Nucleus accumbens (tissue), 56 donors: ENCODE measurements around the gene SSC5D.

ENCODE experiments used
- DNase-seq, 56 donors: peaks; one replicate each; lab custom pipeline; 2025; lab: John Stamatoyannopoulos, UW

SSC5D gene

GRCh38 chr19:55500368-55500952 is 12.2 kb downstream of the SSC5D start:
- DNase-seq, result no peak

GRCh38 chr19:55502197-55502952 is 14.1 kb downstream of the SSC5D start:
- DNase-seq, result no peak

DNA sequence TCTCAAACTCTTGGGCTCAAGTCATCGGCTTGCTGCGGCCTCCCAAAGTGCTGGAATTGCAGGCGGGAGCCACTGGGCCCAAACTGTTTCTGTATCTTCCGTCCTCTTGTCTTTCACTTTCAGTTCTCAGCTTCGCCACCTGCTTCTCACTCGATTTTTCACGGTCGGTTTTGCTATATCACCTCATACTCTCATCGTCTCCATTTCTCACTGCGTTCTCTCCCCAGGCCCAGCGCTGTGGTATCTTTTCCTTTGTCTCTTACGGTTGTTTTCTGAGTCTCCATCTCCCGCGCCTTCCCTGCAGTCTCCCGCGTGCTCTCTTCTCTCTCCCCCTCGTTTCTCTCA is 14.9 kb downstream of the SSC5D start:
- no peak for DNase-seq

DNA sequence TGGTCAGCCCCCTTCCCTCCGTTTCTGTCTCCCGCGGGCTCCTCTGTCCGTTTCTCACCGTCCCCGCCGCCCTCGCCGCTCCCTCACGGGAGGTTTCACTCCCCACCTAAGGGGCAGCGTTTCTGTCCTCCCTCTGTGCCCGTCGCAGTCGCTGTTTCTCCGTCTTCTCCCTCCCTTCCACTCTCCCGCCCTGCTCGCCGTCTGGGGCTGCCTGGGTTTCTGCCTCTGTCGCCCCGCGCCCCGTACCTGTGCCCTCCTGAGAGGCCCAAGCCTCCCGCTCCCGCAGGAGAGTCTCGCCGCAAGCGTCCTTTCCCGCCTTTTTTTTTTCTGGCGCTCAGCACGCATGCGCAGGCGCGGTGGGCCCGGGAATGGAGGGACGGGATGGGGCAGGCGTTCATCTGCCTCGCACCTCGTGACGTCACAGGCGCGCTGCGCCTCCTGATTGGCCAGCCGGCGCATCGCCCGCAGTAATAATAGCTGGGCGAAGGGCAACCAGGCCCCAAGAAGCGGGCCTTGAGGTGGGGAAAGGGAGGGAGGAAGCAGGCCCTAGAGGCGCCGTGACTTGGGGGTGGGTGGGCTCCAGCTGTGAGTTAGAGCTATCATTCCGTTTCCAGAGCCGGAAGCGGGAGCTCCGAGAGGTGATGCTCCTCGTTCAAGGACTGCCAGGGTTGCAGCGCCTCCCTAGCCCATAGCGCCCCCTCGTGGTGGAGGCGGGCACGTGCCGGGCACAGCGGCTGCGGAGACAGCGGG is 15.4 kb downstream of the SSC5D start:
- peak in 55 of 56 donors; percentile 51 to 99 (median 93) for DNase-seq

- no peak for DNase-seq
Measured at GRCh38 chr19:55504252-55504603, 16.0 kb downstream of the SSC5D start.

DNA sequence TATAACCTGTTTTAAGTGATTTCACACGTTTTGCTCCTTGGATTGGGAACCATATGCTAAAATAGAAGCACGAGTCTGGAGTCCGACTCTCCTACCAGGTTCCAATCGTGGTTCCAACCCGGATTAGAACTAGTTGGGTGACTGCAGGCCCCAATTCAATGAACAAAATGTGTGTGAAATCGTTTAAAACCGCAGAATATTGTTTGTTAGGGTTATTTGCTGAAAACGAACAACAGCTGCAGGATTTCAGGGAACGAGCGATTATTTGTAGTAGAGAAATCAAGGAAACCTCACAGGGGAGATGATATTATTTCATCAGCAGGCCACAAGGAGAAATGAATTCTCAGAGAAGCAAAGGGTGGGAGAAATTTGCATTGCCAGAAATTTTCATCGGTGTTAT is 16.7 kb downstream of the SSC5D start:
- DNase-seq, result no peak

GRCh38 chr19:55508120-55508519 is 19.9 kb downstream of the SSC5D start:
- no peak for DNase-seq

- peak; percentile 50 to 97 (median 89) for DNase-seq
Measured at GRCh38 chr19:55516878-55517620, 28.8 kb downstream of the SSC5D start.

DNA sequence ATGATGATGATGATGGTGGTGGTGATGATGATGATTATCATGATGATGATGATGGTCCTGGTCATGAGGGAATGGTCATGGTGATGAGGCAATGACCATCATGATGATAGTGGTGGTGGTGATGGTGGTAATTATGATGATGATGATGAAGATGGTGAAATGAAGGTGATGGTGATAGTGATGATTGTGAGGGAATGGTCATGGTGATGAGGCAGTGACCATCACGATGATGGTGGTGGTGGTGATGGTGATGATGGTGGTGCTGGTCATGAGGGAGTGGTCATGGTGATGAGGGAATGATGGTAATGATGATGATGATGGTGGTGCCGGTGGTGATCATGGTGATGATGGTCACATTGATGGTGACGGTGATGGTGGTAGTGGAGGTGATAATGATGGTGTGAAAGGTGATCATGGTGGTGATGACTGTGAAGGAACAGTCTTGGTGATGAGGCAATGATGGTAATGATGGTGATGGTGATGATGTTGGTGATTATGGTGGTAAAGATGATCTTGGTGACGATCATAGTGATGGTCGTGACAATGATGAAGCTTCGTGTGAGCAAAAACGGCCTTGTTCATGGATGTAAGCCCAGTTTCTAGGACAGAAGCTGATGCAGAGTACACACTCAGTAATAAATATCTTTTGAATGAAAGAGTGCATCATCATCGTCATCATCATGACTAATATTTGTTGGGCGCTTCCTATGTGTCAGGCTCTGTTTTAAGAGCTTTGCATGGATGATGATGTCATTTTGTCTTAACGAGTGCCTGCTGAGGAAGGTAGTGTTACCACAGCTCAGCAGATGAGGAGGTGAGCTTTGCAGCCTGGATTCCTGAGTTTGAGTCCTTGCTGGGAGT is 31.4 kb downstream of the SSC5D start:
- no peak for DNase-seq

DNA sequence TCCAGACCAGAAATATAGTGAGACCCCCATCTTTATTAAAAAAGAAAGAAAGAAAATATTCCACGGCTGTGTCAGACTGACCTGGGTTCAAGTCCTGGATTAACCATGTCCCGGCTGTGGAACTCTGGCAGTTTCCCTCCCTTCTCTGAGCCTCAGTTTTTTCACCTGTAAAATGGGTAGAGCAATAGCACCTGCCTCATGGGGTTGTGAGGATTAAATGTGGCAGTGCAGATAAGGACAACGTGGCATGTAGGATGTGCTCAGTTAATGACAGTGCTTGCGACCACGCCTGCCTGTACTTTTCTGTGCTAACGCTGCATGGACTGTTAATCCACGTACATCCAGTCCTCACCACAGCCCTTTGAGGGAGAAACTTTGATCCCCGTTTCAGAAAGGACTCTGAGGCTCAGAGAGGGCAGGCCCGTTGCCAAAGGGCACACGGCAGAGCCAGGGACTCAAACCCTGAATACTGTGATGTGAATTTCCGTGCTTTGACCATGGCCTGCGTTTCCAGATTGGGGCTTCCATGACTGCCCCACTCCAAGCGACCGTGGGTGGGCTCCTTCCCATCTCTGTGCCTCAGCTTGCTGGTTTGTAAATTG is 32.6 kb downstream of the SSC5D start:
- DNase-seq, result no peak

GRCh38 chr19:55525289-55526101 is 37.3 kb downstream of the SSC5D start:
- no peak for DNase-seq

DNA sequence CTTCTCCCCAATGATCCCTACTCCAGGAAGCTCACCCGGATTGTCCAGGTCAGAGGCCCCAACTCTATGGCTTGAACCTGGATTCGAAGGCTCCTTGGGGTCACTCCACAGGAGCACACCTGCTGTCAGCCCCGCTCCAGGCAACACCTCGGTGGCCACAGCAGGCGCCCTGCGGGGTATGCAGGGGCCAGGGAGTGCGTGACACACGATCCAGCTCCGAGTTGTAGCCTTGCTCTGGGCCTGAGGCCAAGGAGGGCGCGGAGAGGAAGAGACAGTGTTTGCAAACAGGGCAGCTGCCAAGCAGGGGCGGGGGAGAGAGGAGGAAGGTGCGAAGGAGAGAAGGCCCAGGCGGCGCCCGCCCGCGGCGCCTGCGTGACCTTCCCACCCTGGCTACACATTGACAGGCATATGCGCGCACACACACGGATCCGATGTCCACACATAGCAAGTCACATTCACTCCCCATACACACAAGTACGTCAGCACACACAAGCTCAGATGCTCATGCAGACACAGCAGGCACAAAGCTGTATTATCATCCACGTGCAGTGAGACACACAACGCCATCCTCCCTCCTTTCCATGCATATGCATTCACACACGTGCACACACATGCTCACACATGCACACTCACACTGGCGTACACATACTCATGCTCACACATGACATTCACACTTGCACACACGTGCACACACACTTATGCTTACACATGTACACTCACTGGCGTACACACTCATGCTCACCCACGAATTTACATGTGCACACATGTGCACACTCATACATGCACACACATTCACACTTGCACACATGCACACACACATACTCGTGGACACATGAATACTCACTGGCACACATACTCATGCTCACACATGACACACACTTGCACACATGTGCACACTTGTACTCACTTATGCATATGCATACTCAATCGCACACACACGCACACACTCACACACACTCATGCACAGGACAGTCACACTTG is 38.3 kb downstream of the SSC5D start:
- DNase-seq, result peak in 2 of 56 donors; percentile 7 to 14

DNA sequence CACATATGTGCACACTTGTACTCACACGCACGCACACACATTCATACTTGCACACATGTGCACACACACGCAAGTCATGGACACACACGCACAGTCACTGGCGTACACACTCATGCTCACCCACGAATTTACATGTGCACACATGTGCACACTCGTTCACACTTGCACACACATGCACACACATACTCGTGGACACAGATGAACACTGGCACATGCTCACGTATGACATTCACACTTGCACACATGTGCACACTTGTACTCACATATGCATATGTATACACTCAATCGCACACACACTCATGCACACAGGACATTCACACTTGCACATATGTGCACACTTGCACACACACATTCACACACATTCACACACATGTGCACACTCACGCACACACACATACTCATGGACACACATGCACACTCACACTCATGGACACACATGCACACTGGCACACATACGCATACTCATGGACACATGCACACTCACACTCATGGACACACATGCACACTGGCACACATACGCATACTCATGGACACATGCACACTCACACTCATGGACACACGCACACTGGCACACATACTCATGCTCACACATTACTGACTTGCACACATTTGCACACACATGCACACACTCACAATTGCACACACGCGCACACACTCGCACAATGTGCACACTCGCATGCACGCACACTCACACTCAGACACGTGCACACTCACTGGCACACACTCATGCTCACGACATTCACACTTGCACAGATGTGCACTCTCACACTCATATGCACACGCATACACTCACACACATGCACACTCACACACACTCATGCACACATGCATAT is 39.2 kb downstream of the SSC5D start:
- no peak for DNase-seq

GRCh38 chr19:55528030-55528803 is 40.0 kb downstream of the SSC5D start:
- no peak for DNase-seq

- no peak for DNase-seq
Measured at GRCh38 chr19:55529636-55530234, 41.5 kb downstream of the SSC5D start.

DNA sequence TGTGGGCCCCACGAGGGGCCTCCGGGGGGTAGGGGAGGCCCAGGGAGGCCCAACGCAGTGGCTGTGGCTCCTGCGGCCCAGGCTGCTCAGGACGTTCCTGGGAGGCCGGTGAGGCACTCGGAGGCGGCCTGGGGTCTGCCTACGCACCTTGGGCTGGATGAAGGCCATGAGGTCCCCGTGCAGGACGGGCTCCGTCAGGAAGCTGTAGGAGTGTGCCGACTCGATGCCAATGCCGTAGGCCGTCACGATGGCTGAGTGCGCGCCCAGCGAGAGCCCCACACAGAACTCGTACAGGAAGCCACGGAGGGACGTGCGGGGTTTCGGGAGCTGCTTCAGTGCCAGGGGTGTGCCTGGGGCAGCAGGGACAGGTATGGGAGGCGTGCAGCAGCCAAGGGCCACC is 42.8 kb downstream of the SSC5D start:
- DNase-seq, result no peak
